GM13977 (cell line): ENCODE measurements around the gene RNF157.
A peak's percentile ranks its signal among the peaks of the same experiment; 100 is the strongest.

Experiments
- DNase-seq: peaks from one replicate; pipeline ENCODE4 v3.0.0; 2012; ENCODE audit warnings: low spot score
- CTCF ChIP-seq: IDR thresholded peaks from 2 replicates; pipeline ENCODE4 v1.5.1; 2012; ENCODE audit warnings: mild to moderate bottlenecking, control low read depth; ENCODE audit not compliant: insufficient read depth; ENCODE audit errors: extremely low read depth, missing control alignments
- in situ Hi-C: fragments of 300-500 bp; cut with MboI; formaldehyde crosslinking; loops from one replicate; pipeline ENCODE4 v1.12.0; 2022; ENCODE audit warnings: low sequenced_read_pairs, low pct_unique_long_range_greater_than_20kb, mixed read lengths, inconsistent platforms; ENCODE audit not compliant: unreplicated experiment

The RNF157 gene

GRCh38 chr17:76123749-76124581 is 116.3 kb downstream of the RNF157 start:
- TF ChIP-seq CTCF: peak; percentile 12
- peak; percentile 24 for DNase-seq
- in situ Hi-C loops: no loop called here

GRCh38 chr17:76123191-76123499 is 117.1 kb downstream of the RNF157 start:
- DNase-seq: no peak
- in situ Hi-C loops: no loop called here
- TF ChIP-seq CTCF: no peak

- no peak for TF ChIP-seq CTCF
- in situ Hi-C loops: no loop called here
- peak; percentile 31 for DNase-seq
These were observed 117.7 kb downstream of the RNF157 start for GRCh38 chr17:76122431-76123190.

GRCh38 chr17:76121932-76122430 is 118.3 kb downstream of the RNF157 start:
- peak; percentile 68 for DNase-seq
- TF ChIP-seq CTCF: peak; percentile 11
- in situ Hi-C loops: no loop called here

GRCh38 chr17:76120658-76121008 is 119.7 kb downstream of the RNF157 start:
- no peak for TF ChIP-seq CTCF
- in situ Hi-C loops: no loop called here
- DNase-seq: peak; percentile 26

GRCh38 chr17:76119409-76120371 is 120.6 kb downstream of the RNF157 start:
- in situ Hi-C loops: no loop called here
- no peak for TF ChIP-seq CTCF
- peak; percentile 6 for DNase-seq
